Measurements from ENCODE around the gene PHF24.

DNA sequence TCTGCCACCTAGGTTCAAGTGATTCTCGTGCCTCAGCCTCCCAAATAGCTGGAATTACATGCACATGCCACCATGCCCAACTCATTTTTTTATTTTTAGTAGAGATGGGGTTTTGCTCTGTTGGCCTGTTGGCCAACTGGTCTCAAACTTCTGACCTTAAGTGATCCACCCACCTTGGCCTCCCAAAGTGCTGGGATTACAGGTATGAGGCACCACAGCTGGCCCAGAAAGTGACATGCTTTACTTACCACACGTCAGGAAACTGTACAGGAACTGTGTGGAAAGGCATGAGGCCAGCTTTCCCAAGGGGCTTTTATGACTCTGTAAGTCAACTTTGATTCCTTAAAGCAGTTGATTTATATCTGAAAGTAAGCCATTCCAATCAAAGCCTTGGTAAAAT lies 56.4 kb downstream of the PHF24 start:
- TF ChIP-seq CTCF (IDR thresholded peaks at IDR 0.05) (no peak), POLR2AphosphoS5 (IDR thresholded peaks at IDR 0.05) (no peak)

Measured in gastroesophageal sphincter (tissue), 3 donors.